ENCODE measurements around the gene RBM4B. TPM values are rescaled to one million over a fixed set of nuclear protein-coding genes. Genes with fewer than 3 reads are reported as not detected.

The RBM4B gene
- total and polyA plus RNA-seq, 2 of the 13 experiments (the other 11 are each of a cell fraction or from before 2014, with no cell fraction given): 25.8 to 32.4 TPM

GRCh38 chr11:66694732-66695207, 17.1 kb upstream of the RBM4B start (continued):
- no peak for TF ChIP-seq PCBP1 (IDR thresholded peaks at IDR 0.05; ENCODE audit: borderline replicate concordance, low read depth, low read length)
- no peak for TF ChIP-seq ZNF280B (CRISPR knock-in tag; IDR thresholded peaks at IDR 0.05; ENCODE audit: borderline replicate concordance)
- 0 out of 2 replicates have a peak, but pooled peaks have one; percentile 24 for TF ChIP-seq BCL6 (CRISPR knock-in tag; IDR thresholded peaks at IDR 0.05)
- no peak for TF ChIP-seq ZNF513 (CRISPR knock-in tag; conservative IDR thresholded peaks at IDR 0.05)
- TF ChIP-seq, protein P1, sequence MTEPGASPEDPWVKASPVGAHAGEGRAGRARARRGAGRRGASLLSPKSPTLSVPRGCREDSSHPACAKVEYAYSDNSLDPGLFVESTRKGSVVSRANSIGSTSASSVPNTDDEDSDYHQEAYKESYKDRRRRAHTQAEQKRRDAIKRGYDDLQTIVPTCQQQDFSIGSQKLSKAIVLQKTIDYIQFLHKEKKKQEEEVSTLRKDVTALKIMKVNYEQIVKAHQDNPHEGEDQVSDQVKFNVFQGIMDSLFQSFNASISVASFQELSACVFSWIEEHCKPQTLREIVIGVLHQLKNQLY (CRISPR knock-in tag; IDR thresholded peaks at IDR 0.05): no peak
- no peak for TF ChIP-seq U2AF1 (optimal IDR thresholded peaks at IDR 0.05; ENCODE audit: low read depth, low read length)
- TF ChIP-seq SOX6 (IDR thresholded peaks at IDR 0.05): no peak
- TF ChIP-seq SOX6 (CRISPR knock-in tag; IDR thresholded peaks at IDR 0.05): peak; percentile 43; the same call in 1 of the 2 replicates
- no peak for TF ChIP-seq SNAPC2 (CRISPR knock-in tag; IDR thresholded peaks at IDR 0.05)
- peak; percentile 61; the same call in 1 of the 2 replicates for TF ChIP-seq MAZ (IDR thresholded peaks at IDR 0.05; ENCODE audit: borderline replicate concordance, low read depth, low read length)
- TF ChIP-seq MAZ (CRISPR knock-in tag; IDR thresholded peaks at IDR 0.05; ENCODE audit: low read depth): no peak; the same call in 1 of the 2 replicates
- TF ChIP-seq NPAS2 (CRISPR knock-in tag; IDR thresholded peaks at IDR 0.05; ENCODE audit: borderline replicate concordance): no peak
- no peak for TF ChIP-seq ZNF776 (CRISPR knock-in tag; IDR thresholded peaks at IDR 0.05)
- TF ChIP-seq ZNF260 (CRISPR knock-in tag; IDR thresholded peaks at IDR 0.05; ENCODE audit: borderline replicate concordance, low read depth): no peak
- no peak for TF ChIP-seq HOXA7 (CRISPR knock-in tag; IDR thresholded peaks at IDR 0.05)
- no peak for TF ChIP-seq TRIM24 (CRISPR knock-in tag; IDR thresholded peaks at IDR 0.05)
- TF ChIP-seq, protein P2, sequence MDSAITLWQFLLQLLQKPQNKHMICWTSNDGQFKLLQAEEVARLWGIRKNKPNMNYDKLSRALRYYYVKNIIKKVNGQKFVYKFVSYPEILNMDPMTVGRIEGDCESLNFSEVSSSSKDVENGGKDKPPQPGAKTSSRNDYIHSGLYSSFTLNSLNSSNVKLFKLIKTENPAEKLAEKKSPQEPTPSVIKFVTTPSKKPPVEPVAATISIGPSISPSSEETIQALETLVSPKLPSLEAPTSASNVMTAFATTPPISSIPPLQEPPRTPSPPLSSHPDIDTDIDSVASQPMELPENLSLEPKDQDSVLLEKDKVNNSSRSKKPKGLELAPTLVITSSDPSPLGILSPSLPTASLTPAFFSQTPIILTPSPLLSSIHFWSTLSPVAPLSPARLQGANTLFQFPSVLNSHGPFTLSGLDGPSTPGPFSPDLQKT (CRISPR knock-in tag; IDR thresholded peaks at IDR 0.05; ENCODE audit: borderline replicate concordance): no peak
- TF ChIP-seq ZNF136 (CRISPR knock-in tag; IDR thresholded peaks at IDR 0.05; ENCODE audit: low read depth): no peak
- no peak for TF ChIP-seq JUNB (CRISPR knock-in tag; IDR thresholded peaks at IDR 0.05; ENCODE audit: borderline replicate concordance)
- TF ChIP-seq, protein P3, sequence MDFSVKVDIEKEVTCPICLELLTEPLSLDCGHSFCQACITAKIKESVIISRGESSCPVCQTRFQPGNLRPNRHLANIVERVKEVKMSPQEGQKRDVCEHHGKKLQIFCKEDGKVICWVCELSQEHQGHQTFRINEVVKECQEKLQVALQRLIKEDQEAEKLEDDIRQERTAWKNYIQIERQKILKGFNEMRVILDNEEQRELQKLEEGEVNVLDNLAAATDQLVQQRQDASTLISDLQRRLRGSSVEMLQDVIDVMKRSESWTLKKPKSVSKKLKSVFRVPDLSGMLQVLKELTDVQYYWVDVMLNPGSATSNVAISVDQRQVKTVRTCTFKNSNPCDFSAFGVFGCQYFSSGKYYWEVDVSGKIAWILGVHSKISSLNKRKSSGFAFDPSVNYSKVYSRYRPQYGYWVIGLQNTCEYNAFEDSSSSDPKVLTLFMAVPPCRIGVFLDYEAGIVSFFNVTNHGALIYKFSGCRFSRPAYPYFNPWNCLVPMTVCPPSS (IDR thresholded peaks at IDR 0.05): no peak
- peak; percentile 78; the same call in 1 of the 2 replicates for TF ChIP-seq ZNF205 (CRISPR knock-in tag; IDR thresholded peaks at IDR 0.05)
- peak; percentile 82; the same call in 1 of the 2 replicates for TF ChIP-seq ZFP1 (CRISPR knock-in tag; IDR thresholded peaks at IDR 0.05)
- TF ChIP-seq ZNF138 (CRISPR knock-in tag; IDR thresholded peaks at IDR 0.05; ENCODE audit: low read depth): no peak
- no peak for TF ChIP-seq MBD4 (IDR thresholded peaks at IDR 0.05; ENCODE audit: borderline replicate concordance, low read length)

Data from HepG2 (cell line).